Neural progenitor cell (in vitro differentiated cells): ENCODE measurements around the gene TTYH1. TPM values are rescaled to one million over a fixed set of nuclear protein-coding genes. Genes with fewer than 3 reads are reported as not detected.

Experiments used
- DNase-seq: peaks from one replicate; pipeline ENCODE4 v3.0.0-alpha.2; 2016; ENCODE audit warnings: low spot score
- H2AFZ ChIP-seq: fragments of 200-600 bp; sonication (generic); replicated peaks from 2 replicates; pipeline ENCODE4 v1.6.1; 2016; ENCODE audit warnings: antibody characterized with exemption
- H3F3A ChIP-seq: fragments of 200-600 bp; sonication (generic); 2 replicates; pipeline ENCODE4 v1.6.1; 2016; ENCODE audit warnings: antibody characterized with exemption, low read depth
- H3K27ac ChIP-seq: fragments of 200-600 bp; sonication (generic); 2 replicates; pipeline ENCODE4 v1.5.1; 2016; ENCODE audit warnings: mild to moderate bottlenecking
- H3K27me3 ChIP-seq: fragments of 200-600 bp; sonication (generic); 2 replicates; pipeline ENCODE4 v1.6.1; 2016; ENCODE audit warnings: mild to moderate bottlenecking, moderate library complexity
- H3K36me3 ChIP-seq: fragments of 200-600 bp; sonication (generic); 2 replicates; pipeline ENCODE4 v1.5.1; 2016
- H3K4me1 ChIP-seq: fragments of 200-600 bp; sonication (generic); 2 replicates; pipeline ENCODE4 v1.6.1; 2016; ENCODE audit warnings: mixed run types
- H3K4me2 ChIP-seq: fragments of 200-600 bp; sonication (generic); 2 replicates; pipeline ENCODE4 v1.6.1; 2016
- H3K4me3 ChIP-seq: fragments of 200-600 bp; sonication (generic); 2 replicates; pipeline ENCODE4 v1.5.1; 2016
- H3K79me2 ChIP-seq: fragments of 200-600 bp; sonication (generic); 2 replicates; pipeline ENCODE4 v1.6.1; 2016; ENCODE audit warnings: low read depth
- H3K9ac ChIP-seq: fragments of 200-600 bp; sonication (generic); 2 replicates; pipeline ENCODE4 v1.6.1; 2016
- H3K9me3 ChIP-seq: fragments of 200-600 bp; sonication (generic); 2 replicates; pipeline ENCODE4 v1.5.1; 2016; ENCODE audit warnings: low read depth
- H4K20me1 ChIP-seq: fragments of 200-600 bp; sonication (generic); 2 replicates; pipeline ENCODE4 v1.6.1; 2016; ENCODE audit warnings: low read depth
- H3K27ac Mint-ChIP-seq: 3 replicates; pipeline ENCODE4 v1.8.0; 2021; ENCODE audit warnings: mixed read lengths
- H3K27me3 Mint-ChIP-seq: 2 replicates; pipeline ENCODE4 v1.8.0; 2022; ENCODE audit warnings: low read depth, mild to moderate bottlenecking, inconsistent platforms, moderate library complexity, mixed read lengths; ENCODE audit not compliant: insufficient read depth
- H3K36me3 Mint-ChIP-seq: 3 replicates; pipeline ENCODE4 v1.8.0; 2021; ENCODE audit warnings: mixed read lengths
- H3K4me1 Mint-ChIP-seq: 3 replicates; pipeline ENCODE4 v1.8.0; 2021; ENCODE audit warnings: mixed read lengths
- H3K4me3 Mint-ChIP-seq: 3 replicates; pipeline ENCODE4 v1.8.0; 2021; ENCODE audit warnings: mild to moderate bottlenecking, moderate library complexity, mixed read lengths
- H3K9me3 Mint-ChIP-seq: 3 replicates; pipeline ENCODE4 v1.8.0; 2020; ENCODE audit warnings: mixed read lengths
- EZH2 ChIP-seq: fragments of 200-600 bp; sonication (generic); IDR thresholded peaks from 2 replicates; pipeline ENCODE4 v1.6.1; 2017; ENCODE audit warnings: antibody characterized with exemption, mild to moderate bottlenecking, moderate library complexity
- EZH2phosphoT487 ChIP-seq: fragments of 200-600 bp; sonication (generic); IDR thresholded peaks from 2 replicates; pipeline ENCODE4 v1.6.1; 2017; ENCODE audit warnings: antibody characterized with exemption
- total RNA-seq: library from RNA; depleted of rRNA; stranded (reverse); fragments of >200 nt; gene quantifications from 2 replicates; pipeline ENCODE4 v1.2.3, GENCODE V29; 2015; ENCODE audit warnings: low replicate concordance
- TF ChIP-seq, protein P1 (sequence below): fragments of 200-600 bp; sonication (generic); IDR thresholded peaks from 2 replicates; pipeline ENCODE4 v1.5.1; 2017; ENCODE audit warnings: antibody characterized with exemption, mild to moderate bottlenecking

The TTYH1 gene
- total RNA-seq, 1 donor from 2014 or later = 34.2 TPM

DNA sequence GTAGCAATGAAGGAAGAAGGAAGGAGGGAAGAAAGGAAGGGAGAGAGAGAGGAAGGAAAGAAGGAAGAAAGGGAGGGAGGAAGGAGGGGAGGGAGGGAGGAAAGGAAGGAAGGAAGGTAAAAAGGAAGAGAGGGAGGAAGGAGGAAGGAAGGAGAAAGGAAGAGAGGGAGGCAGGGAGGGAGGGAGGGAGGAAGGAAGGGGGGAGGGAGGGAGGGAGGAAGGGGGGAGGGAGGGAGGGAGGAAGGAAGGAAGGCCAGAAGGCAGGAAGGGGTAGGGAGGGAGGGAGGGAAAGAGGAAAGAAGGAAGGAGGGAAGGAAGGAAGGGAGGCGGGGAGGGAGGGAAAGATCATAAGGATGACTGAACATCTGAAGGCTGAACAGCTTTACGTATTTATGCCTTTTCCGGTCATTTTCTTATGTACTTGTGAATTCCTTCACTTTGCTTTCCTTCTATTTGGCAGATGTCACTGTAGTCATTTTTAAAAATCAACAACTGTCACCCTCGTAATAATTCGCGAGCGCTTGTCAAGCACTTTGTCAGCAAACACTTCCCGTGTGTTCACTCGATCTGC lies 6.7 kb upstream of the TTYH1 start:
- Mint-ChIP-seq H3K4me1 (peaks cover 8% of the 10 kb centered on the region), H3K27ac (no peak overlapping the region), H3K27me3 (peaks cover 15% of the 10 kb centered on the region), H3K36me3 (no peaks in the 10 kb centered on the region), H3K9me3 (peaks cover 9% of the 10 kb centered on the region), H3K4me3 (no peak overlapping the region)
- no peak overlapping the region for H3K9ac ChIP-seq
- no peak overlapping the region for H3K4me3 ChIP-seq
- H3K79me2 ChIP-seq = no peaks in the 10 kb centered on the region
- no peak overlapping the region for H2AFZ ChIP-seq
- H3K4me1 ChIP-seq = peaks cover 3% of the 10 kb centered on the region
- no peaks in the 10 kb centered on the region for H3K9me3 ChIP-seq
- DNase-seq = no peak
- no peaks in the 10 kb centered on the region for H3K27me3 ChIP-seq
- no peaks in the 10 kb centered on the region for H3K36me3 ChIP-seq
- no peak for TF ChIP-seq EZH2phosphoT487
- TF ChIP-seq EZH2 = no peak
- TF ChIP-seq, protein P1, sequence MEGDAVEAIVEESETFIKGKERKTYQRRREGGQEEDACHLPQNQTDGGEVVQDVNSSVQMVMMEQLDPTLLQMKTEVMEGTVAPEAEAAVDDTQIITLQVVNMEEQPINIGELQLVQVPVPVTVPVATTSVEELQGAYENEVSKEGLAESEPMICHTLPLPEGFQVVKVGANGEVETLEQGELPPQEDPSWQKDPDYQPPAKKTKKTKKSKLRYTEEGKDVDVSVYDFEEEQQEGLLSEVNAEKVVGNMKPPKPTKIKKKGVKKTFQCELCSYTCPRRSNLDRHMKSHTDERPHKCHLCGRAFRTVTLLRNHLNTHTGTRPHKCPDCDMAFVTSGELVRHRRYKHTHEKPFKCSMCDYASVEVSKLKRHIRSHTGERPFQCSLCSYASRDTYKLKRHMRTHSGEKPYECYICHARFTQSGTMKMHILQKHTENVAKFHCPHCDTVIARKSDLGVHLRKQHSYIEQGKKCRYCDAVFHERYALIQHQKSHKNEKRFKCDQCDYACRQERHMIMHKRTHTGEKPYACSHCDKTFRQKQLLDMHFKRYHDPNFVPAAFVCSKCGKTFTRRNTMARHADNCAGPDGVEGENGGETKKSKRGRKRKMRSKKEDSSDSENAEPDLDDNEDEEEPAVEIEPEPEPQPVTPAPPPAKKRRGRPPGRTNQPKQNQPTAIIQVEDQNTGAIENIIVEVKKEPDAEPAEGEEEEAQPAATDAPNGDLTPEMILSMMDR = no peak
- H3K4me2 ChIP-seq = no peak overlapping the region
- H3K27ac ChIP-seq = no peak overlapping the region
- no peaks in the 10 kb centered on the region for H4K20me1 ChIP-seq
- H3F3A ChIP-seq = no peaks in the 10 kb centered on the region

DNA sequence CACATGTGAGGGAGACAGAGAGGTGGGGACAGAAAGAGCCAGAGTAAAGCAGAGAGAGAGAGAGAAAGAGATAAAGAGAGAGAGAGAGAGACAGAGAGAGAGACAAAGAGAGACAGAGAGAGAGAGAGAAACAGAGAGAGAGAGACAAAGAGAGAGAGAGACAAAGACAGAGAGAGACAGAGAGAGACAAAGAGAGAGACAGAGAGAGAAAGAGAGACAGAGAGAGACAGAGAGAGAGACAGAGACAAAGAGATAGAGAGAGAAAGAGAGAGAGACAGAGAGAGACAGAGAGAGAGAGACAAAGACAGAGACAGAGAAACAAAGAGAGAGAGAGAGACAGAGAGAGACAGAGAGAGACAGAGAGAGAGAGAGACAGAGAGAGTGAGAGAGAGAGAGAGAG lies 4.2 kb upstream of the TTYH1 start:
- Histone ChIP-seq H3K9ac (no peak overlapping the region), H3K79me2 (peaks cover 7% of the 10 kb centered on the region), H3K27ac (no peak overlapping the region), H3K4me1 (peaks cover 3% of the 10 kb centered on the region), H4K20me1 (peaks cover 1% of the 10 kb centered on the region), H3K9me3 (no peaks in the 10 kb centered on the region), H2AFZ (peak overlapping the region; percentile 26), H3K4me2 (no peak overlapping the region), H3K27me3 (peaks cover 11% of the 10 kb centered on the region), H3K4me3 (no peak overlapping the region), H3K36me3 (no peaks in the 10 kb centered on the region), H3F3A (no peaks in the 10 kb centered on the region)
- H3K9me3 Mint-ChIP-seq = peaks cover 15% of the 10 kb centered on the region
- H3K4me1 Mint-ChIP-seq = peaks cover 9% of the 10 kb centered on the region
- peaks cover 3% of the 10 kb centered on the region for H3K36me3 Mint-ChIP-seq
- peaks cover 23% of the 10 kb centered on the region for H3K27me3 Mint-ChIP-seq
- no peak for TF ChIP-seq EZH2
- TF ChIP-seq, protein P1 = no peak
- no peak overlapping the region for H3K27ac Mint-ChIP-seq
- no peak for DNase-seq
- no peak overlapping the region for H3K4me3 Mint-ChIP-seq

DNA sequence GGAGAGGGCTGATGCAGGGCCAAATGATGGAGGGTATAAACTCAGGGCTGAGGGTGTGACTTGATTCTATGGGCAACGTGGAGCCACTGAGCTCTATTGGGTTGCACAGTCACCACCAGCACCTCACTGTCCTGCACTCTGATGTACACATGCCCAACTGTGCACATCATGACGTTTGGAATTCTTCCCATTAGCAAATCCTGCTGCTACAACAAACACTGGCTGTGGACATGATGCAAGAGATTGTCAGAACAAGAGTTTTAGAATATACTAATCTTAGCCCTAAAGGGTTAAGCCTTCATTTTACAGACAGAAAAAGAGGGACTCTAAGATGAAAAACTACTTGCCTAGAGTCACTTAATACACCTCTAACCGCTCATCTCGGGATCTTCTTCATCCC lies 2.4 kb upstream of the TTYH1 start:
- TF ChIP-seq EZH2 = no peak
- Histone ChIP-seq H3K36me3 (no peaks in the 10 kb centered on the region), H3K9ac (no peak overlapping the region), H4K20me1 (peaks cover 14% of the 10 kb centered on the region), H3K4me2 (no peak overlapping the region), H3K9me3 (no peaks in the 10 kb centered on the region), H3K4me3 (no peak overlapping the region), H2AFZ (no peak overlapping the region), H3K4me1 (peaks cover 11% of the 10 kb centered on the region), H3F3A (peaks cover 12% of the 10 kb centered on the region), H3K79me2 (peaks cover 26% of the 10 kb centered on the region), H3K27me3 (peaks cover 11% of the 10 kb centered on the region), H3K27ac (no peak overlapping the region)
- Mint-ChIP-seq H3K27me3 (peaks cover 23% of the 10 kb centered on the region), H3K36me3 (peaks cover 12% of the 10 kb centered on the region), H3K4me1 (peaks cover 19% of the 10 kb centered on the region), H3K27ac (no peak overlapping the region), H3K9me3 (peaks cover 15% of the 10 kb centered on the region), H3K4me3 (no peak overlapping the region)
- no peak for DNase-seq

DNA sequence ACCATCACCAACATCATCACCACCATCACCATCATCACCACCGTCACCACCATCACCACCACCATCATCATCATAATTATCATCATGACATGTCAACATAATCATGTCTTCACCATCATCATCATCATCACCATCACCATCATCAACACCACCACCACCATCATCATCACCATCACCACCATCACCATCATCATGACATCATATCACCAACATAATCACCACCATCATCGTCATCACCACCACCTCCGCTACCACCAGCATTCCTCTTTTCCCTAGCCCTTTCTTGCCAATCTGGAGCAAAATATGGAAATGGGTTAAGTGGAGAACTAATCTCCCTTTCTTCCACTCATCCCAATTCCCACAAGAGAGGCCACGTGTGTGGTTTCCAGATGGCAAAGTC lies 1.1 kb upstream of the TTYH1 start:
- H3K36me3 Mint-ChIP-seq = peaks cover 12% of the 10 kb centered on the region
- peak overlapping the region; percentile 0 for H3K27ac Mint-ChIP-seq
- H3K9ac ChIP-seq = no peak overlapping the region
- peaks cover 27% of the 10 kb centered on the region for H3K4me1 Mint-ChIP-seq
- H3F3A ChIP-seq = peaks cover 18% of the 10 kb centered on the region
- H4K20me1 ChIP-seq = peaks cover 17% of the 10 kb centered on the region
- H3K4me3 Mint-ChIP-seq = peak overlapping the region; percentile 87
- H3K27me3 Mint-ChIP-seq = peaks cover 21% of the 10 kb centered on the region
- H3K4me3 ChIP-seq = no peak overlapping the region
- no peak overlapping the region for H3K4me2 ChIP-seq
- H3K27me3 ChIP-seq = peaks cover 11% of the 10 kb centered on the region
- TF ChIP-seq EZH2 = no peak
- no peak for TF ChIP-seq EZH2phosphoT487
- TF ChIP-seq, protein P1 = no peak
- H3K9me3 ChIP-seq = no peaks in the 10 kb centered on the region
- peaks cover 24% of the 10 kb centered on the region for H3K4me1 ChIP-seq
- peaks cover 10% of the 10 kb centered on the region for H3K9me3 Mint-ChIP-seq
- peaks cover 38% of the 10 kb centered on the region for H3K79me2 ChIP-seq
- no peak for DNase-seq
- no peak overlapping the region for H3K27ac ChIP-seq
- H3K36me3 ChIP-seq = no peaks in the 10 kb centered on the region
- H2AFZ ChIP-seq = no peak overlapping the region
